IMR-90 (cell line): ENCODE data around the gene TCAP. TPM values are rescaled to one million over a fixed set of nuclear protein-coding genes. Genes with fewer than 3 reads are reported as not detected.

ENCODE experiments used
- ATAC-seq: fragments of 200-7000 bp; cut with Tn5 transposase; 2 replicates; pipeline ENCODE4 v1.9.1; 2020; ENCODE audit warnings: low read depth, mild to moderate bottlenecking, moderate library complexity
- BruUV-seq: library from RNA; stranded (reverse); fragments of 400-500 nt; replicated peaks from 2 replicates; lab custom pipeline; 2021; lab: Mats Ljungman, UMichigan
- CTCF ChIA-PET: fragments of 300-600 bp; formaldehyde crosslinking; extraction: SDS; loops from one replicate; lab custom pipeline; 2021; ENCODE audit warnings: antibody characterized with exemption; lab: Yijun Ruan, JAX
- POLR2A ChIA-PET: fragments of 300-600 bp; sonication (Branson Sonifier 250); formaldehyde crosslinking; loops from one replicate; lab custom pipeline; 2022; ENCODE audit warnings: antibody characterized with exemption; ENCODE audit not compliant: unreplicated experiment; lab: Charles Lee
- DNase-seq: peaks from one replicate; pipeline ENCODE4 v3.0.0; 2013
- H2AFZ ChIP-seq: replicated peaks from 2 replicates; pipeline ENCODE3; 2013; ENCODE audit warnings: low read length, mild to moderate bottlenecking; ENCODE audit not compliant: poor library complexity
- H2AK5ac ChIP-seq: 2 replicates; pipeline ENCODE4 v1.6.1; 2013; ENCODE audit warnings: low read depth, low read length, inconsistent platforms
- H2AK9ac ChIP-seq: replicated peaks from 2 replicates; pipeline ENCODE3; 2013; ENCODE audit warnings: mild to moderate bottlenecking, low read depth, low read length, moderate library complexity; ENCODE audit not compliant: poor library complexity
- H2BK120ac ChIP-seq: 2 replicates; pipeline ENCODE4 v1.6.1; 2013; ENCODE audit warnings: low read depth, low read length, inconsistent platforms
- H2BK15ac ChIP-seq: 3 replicates; pipeline ENCODE4 v1.6.1; 2013; ENCODE audit warnings: low read depth, low read length, inconsistent platforms
- H2BK20ac ChIP-seq: 2 replicates; pipeline ENCODE4 v1.6.1; 2013; ENCODE audit warnings: low read depth, mild to moderate bottlenecking, inconsistent platforms, low read length, moderate library complexity
- H2BK5ac ChIP-seq: 2 replicates; pipeline ENCODE4 v1.6.1; 2013; ENCODE audit warnings: mild to moderate bottlenecking, low read depth, low read length, inconsistent platforms; ENCODE audit not compliant: poor library complexity, severe bottlenecking
- H3K14ac ChIP-seq: replicated peaks from 2 replicates; pipeline ENCODE4 v1.6.1; 2013; ENCODE audit warnings: low read depth, low read length, inconsistent platforms
- H3K18ac ChIP-seq: 2 replicates; pipeline ENCODE4 v1.6.1; 2013; ENCODE audit warnings: low read depth, low read length, control low read depth
- H3K23ac ChIP-seq: 2 replicates; pipeline ENCODE4 v1.6.1; 2013; ENCODE audit warnings: low read depth, low read length, inconsistent platforms
- H3K27ac ChIP-seq: 2 replicates; pipeline ENCODE4 v1.5.1; 2013; ENCODE audit warnings: mild to moderate bottlenecking, control low read depth, low read length; ENCODE audit not compliant: insufficient read depth
- H3K27me3 ChIP-seq: 2 replicates; pipeline ENCODE4 v1.6.1; 2013; ENCODE audit warnings: low read length; ENCODE audit not compliant: control insufficient read depth, insufficient read depth
- H3K36me3 ChIP-seq: 2 replicates; pipeline ENCODE4 v1.6.1; 2013; ENCODE audit warnings: low read length, mixed read lengths; ENCODE audit not compliant: control insufficient read depth, insufficient read depth
- H3K4ac ChIP-seq: 2 replicates; pipeline ENCODE4 v1.6.1; 2013; ENCODE audit warnings: low read depth, low read length, inconsistent platforms
- H3K4me1 ChIP-seq: 2 replicates; pipeline ENCODE4 v1.6.1; 2013; ENCODE audit warnings: low read length, mixed read lengths; ENCODE audit not compliant: control insufficient read depth, insufficient read depth
- H3K4me2 ChIP-seq: 2 replicates; pipeline ENCODE4 v1.6.1; 2013; ENCODE audit warnings: low read depth, mild to moderate bottlenecking, control low read depth, low read length, moderate library complexity
- H3K4me3 ChIP-seq: 2 replicates; pipeline ENCODE4 v1.5.1; 2013; ENCODE audit warnings: low read depth, mild to moderate bottlenecking, control low read depth, low read length, moderate library complexity; ENCODE audit not compliant: insufficient read depth
- H3K56ac ChIP-seq: 2 replicates; pipeline ENCODE4 v1.6.1; 2013; ENCODE audit warnings: low read length, inconsistent platforms; ENCODE audit not compliant: insufficient read depth; ENCODE audit errors: extremely low read depth
- H3K79me1 ChIP-seq, 2 experiments: 2 replicates each; pipeline ENCODE4 v1.6.1; 2013; ENCODE audit warnings: low read length in 2 of 2, inconsistent platforms in 1 of 2, low read depth in 1 of 2
- H3K9ac ChIP-seq: 2 replicates; pipeline ENCODE4 v1.6.1; 2013; ENCODE audit warnings: low read depth, low read length, control low read depth
- H3K9me1 ChIP-seq: 2 replicates; pipeline ENCODE4 v1.6.1; 2013; ENCODE audit warnings: low read length, inconsistent platforms; ENCODE audit not compliant: insufficient read depth
- H3K9me3 ChIP-seq: 2 replicates; pipeline ENCODE4 v1.6.1; 2013; ENCODE audit warnings: low read length; ENCODE audit not compliant: control insufficient read depth, insufficient read depth
- H4K20me1 ChIP-seq: 2 replicates; pipeline ENCODE4 v1.6.1; 2013; ENCODE audit warnings: low read length, inconsistent platforms; ENCODE audit not compliant: insufficient read depth
- H4K5ac ChIP-seq: 2 replicates; pipeline ENCODE4 v1.6.1; 2013; ENCODE audit warnings: mild to moderate bottlenecking, low read depth, low read length, control low read depth
- H4K8ac ChIP-seq, 2 experiments: 2 replicates each; pipeline ENCODE4 v1.6.1; 2013; ENCODE audit warnings: low read depth in 2 of 2, low read length in 2 of 2, control low read depth in 1 of 2, inconsistent platforms in 1 of 2
- H4K91ac ChIP-seq: 2 replicates; pipeline ENCODE4 v1.6.1; 2013; ENCODE audit warnings: low read depth, low read length, inconsistent platforms; ENCODE audit not compliant: insufficient read depth
- BHLHE40 ChIP-seq: fragments of 150-350 bp; IDR thresholded peaks from 2 replicates; pipeline ENCODE4 v1.6.1; 2016; ENCODE audit warnings: mild to moderate bottlenecking, low read depth, low read length
- CHD1 ChIP-seq: IDR thresholded peaks from 2 replicates; pipeline ENCODE4 v1.6.1; 2012; ENCODE audit warnings: low read depth, low read length, improper control_type of control experiment
- FOS ChIP-seq: fragments of 150-350 bp; IDR thresholded peaks from 2 replicates; pipeline ENCODE4 v1.6.1; 2016; ENCODE audit warnings: low read depth, low read length
- MAFK ChIP-seq: IDR thresholded peaks from 2 replicates; pipeline ENCODE4 v1.6.1; 2012; ENCODE audit warnings: low read depth, low read length, improper control_type of control experiment
- RCOR1 ChIP-seq: IDR thresholded peaks from 2 replicates; pipeline ENCODE4 v1.6.1; 2012; ENCODE audit warnings: mild to moderate bottlenecking, low read length, improper control_type of control experiment; ENCODE audit not compliant: insufficient replicate concordance
- RFX5 ChIP-seq: IDR thresholded peaks from 2 replicates; pipeline ENCODE4 v1.8.0; 2012; ENCODE audit warnings: low read depth, mild to moderate bottlenecking, low read length, moderate library complexity
- WGBS, 2 experiments: methylation state at CpG; one replicate each; pipeline versions ENCODE4 v1.1.5 to v1.1.7; 2013; ENCODE audit warnings: missing lambda C conversion rate in 2 of 2; ENCODE audit not compliant: insufficient read length in 1 of 2; ENCODE audit errors: extremely low coverage in 2 of 2; 5-methylcytosine and 5-hydroxymethylcytosine counted together
- dilution Hi-C: fragments of 300-500 bp; cut with HindIII; formaldehyde crosslinking; loops from one replicate; pipeline ENCODE4 v1.14.3; 2018; ENCODE audit warnings: low sequenced_read_pairs; ENCODE audit not compliant: unreplicated experiment
- in situ Hi-C: fragments of 300-500 bp; cut with MboI; formaldehyde crosslinking; loops from 3 replicates; pipeline ENCODE4 v1.14.3; 2019; ENCODE audit warnings: low sequenced_read_pairs, inconsistent platforms, mixed read lengths
- intact Hi-C: fragments of 100-400 bp; cut with micrococcal nuclease; formaldehyde crosslinking; loops from 2 replicates; pipeline ENCODE4 v1.10.0; 2022
- polyA plus RNA-seq, 3 experiments: library from polyadenylated mRNA; depleted of rRNA; stranded (reverse); fragments of >200 nt; gene quantifications; 2 replicates each; pipeline ENCODE4 v1.2.3, GENCODE V29; 2012; ENCODE audit warnings: low replicate concordance in 1 of 3
- total RNA-seq: library from RNA; depleted of rRNA; stranded (reverse); fragments of >200 nt; gene quantifications from 2 replicates; pipeline ENCODE4 v1.2.3, GENCODE V29; 2012
- TF ChIP-seq, protein P1 (sequence below): fragments of 150-350 bp; IDR thresholded peaks from 2 replicates; pipeline ENCODE4 v1.6.1; 2016; ENCODE audit warnings: low read depth, mild to moderate bottlenecking, low read length, moderate library complexity, borderline replicate concordance
- TF ChIP-seq, protein P2 (sequence below): conservative IDR thresholded peaks from 2 replicates; pipeline ENCODE4 v1.5.1; 2012; ENCODE audit warnings: mild to moderate bottlenecking, low read depth, low read length, improper control_type of control experiment

The TCAP gene
- total and polyA plus RNA-seq, 2 of the 4 experiments (the other 2 are of a cell fraction): under 0.01 to 0.21 TPM

DNA sequence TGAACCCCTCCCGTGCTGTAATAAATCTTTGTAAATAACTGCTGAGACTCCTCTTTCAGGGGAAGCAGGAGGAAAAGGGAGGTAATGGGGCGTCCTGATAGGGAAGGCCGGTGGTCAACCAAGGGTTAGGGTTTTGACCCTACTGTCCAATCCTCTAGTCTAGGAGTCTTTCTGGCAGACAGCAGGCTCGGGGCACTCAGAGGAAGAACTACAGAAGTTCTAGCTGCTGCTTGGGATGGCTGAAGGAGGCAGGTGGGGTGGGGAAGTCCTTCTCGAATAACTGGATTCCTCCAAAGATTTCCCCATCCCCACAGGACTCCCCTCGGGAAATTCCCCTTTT is 28.6 kb upstream of the TCAP start:
- intact Hi-C loops: no loop called here
- ATAC-seq: peak; percentile 2; the same call in 1 of the 2 replicates

More for the DNA sequence above, 28.6 kb upstream of the TCAP start:
- no peaks in the 10 kb centered on the region for H3K9me3 ChIP-seq
- H3K4ac ChIP-seq: peak overlapping the region; percentile 93
- 0% methylated on average over 1 of the region's 6 CpGs; no CpG with 5 or more reads in 1 of the 2 experiments for WGBS, 2 experiments
- dilution Hi-C loops: no loop called here
- peak overlapping the region; percentile 91 to 100 for H4K8ac ChIP-seq
- H3K18ac ChIP-seq: peak overlapping the region; percentile 50
- ChIA-PET POLR2A (no interaction called here), CTCF (no interaction called here)
- H2AK9ac ChIP-seq: peak overlapping the region; percentile 96
- no peak overlapping the region for H2BK15ac ChIP-seq
- H3K23ac ChIP-seq: peak overlapping the region; percentile 63; the same call in 1 of the 2 replicates
- H3K79me1 ChIP-seq: peaks cover 15 to 53% of the 10 kb centered on the region in 2 experiments
- peak overlapping the region; percentile 87; the same call in 1 of the 2 replicates for H2AK5ac ChIP-seq
- TF ChIP-seq RFX5 (no peak), CHD1 (no peak), FOS (no peak), RCOR1 (no peak), MAFK (no peak), BHLHE40 (no peak)
- TF ChIP-seq, protein P1, sequence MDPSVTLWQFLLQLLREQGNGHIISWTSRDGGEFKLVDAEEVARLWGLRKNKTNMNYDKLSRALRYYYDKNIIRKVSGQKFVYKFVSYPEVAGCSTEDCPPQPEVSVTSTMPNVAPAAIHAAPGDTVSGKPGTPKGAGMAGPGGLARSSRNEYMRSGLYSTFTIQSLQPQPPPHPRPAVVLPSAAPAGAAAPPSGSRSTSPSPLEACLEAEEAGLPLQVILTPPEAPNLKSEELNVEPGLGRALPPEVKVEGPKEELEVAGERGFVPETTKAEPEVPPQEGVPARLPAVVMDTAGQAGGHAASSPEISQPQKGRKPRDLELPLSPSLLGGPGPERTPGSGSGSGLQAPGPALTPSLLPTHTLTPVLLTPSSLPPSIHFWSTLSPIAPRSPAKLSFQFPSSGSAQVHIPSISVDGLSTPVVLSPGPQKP: no peak
- TF ChIP-seq, protein P2, sequence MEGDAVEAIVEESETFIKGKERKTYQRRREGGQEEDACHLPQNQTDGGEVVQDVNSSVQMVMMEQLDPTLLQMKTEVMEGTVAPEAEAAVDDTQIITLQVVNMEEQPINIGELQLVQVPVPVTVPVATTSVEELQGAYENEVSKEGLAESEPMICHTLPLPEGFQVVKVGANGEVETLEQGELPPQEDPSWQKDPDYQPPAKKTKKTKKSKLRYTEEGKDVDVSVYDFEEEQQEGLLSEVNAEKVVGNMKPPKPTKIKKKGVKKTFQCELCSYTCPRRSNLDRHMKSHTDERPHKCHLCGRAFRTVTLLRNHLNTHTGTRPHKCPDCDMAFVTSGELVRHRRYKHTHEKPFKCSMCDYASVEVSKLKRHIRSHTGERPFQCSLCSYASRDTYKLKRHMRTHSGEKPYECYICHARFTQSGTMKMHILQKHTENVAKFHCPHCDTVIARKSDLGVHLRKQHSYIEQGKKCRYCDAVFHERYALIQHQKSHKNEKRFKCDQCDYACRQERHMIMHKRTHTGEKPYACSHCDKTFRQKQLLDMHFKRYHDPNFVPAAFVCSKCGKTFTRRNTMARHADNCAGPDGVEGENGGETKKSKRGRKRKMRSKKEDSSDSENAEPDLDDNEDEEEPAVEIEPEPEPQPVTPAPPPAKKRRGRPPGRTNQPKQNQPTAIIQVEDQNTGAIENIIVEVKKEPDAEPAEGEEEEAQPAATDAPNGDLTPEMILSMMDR: no peak
- in situ Hi-C loops: no loop called here
- peaks cover 15% of the 10 kb centered on the region for H3K27me3 ChIP-seq
- peak overlapping the region; percentile 99 for H4K5ac ChIP-seq
- no peak for DNase-seq
- peaks cover 24% of the 10 kb centered on the region for H3K4me1 ChIP-seq
- H2BK120ac ChIP-seq: no peak overlapping the region
- peak overlapping the region; percentile 94 for H3K4me2 ChIP-seq
- H3K56ac ChIP-seq: peak overlapping the region; percentile 61; the same call in 1 of the 2 replicates
- peak overlapping the region; percentile 89 for H3K9ac ChIP-seq
- H4K91ac ChIP-seq: peak overlapping the region; percentile 83
- peak overlapping the region; percentile 98 for H2AFZ ChIP-seq
- BruUV-seq: no TSS peak
- H2BK5ac ChIP-seq: peak overlapping the region; percentile 69
- H3K9me1 ChIP-seq: peaks cover 25% of the 10 kb centered on the region
- H3K14ac ChIP-seq: peak overlapping the region; percentile 94
- H3K4me3 ChIP-seq: peak overlapping the region; percentile 96
- no peak overlapping the region for H2BK20ac ChIP-seq
- H3K27ac ChIP-seq: peak overlapping the region; percentile 75
- H4K20me1 ChIP-seq: peaks cover 20% of the 10 kb centered on the region; the same call in 1 of the 2 replicates
- no peaks in the 10 kb centered on the region for H3K36me3 ChIP-seq
